ENCODE data around the gene TFB1M.

DNA sequence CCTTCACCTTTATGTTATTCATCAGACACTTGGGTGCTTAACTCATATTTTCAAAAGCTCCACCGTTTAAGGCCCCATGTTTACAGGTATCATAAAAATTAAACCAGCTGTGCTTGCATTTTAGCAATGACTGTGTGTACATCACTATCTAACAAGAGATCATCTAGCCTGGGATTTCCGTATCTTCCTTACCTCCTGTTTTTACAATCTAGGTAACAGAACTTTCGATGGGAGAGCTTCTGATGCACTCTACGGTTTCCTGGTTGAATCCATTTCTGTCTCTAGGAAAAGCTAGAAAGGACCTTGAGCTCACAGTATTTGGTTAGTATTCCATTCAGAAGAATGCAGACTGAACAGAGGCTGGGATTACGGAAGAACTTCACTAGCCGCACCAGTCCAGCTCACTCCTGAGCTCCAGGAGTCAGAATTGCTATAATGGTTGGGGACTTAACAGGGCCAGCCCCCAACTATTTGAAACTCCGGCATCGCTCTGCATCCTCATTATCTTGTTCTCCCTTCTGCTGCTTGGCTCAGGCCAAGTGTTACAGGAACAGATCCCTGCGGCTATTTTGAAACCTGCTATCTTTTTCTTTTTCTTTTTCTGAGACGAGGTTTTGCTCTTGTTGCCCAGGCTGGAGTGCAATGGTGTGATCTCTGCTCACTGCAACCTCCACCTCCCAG, 63.4 kb downstream of the TFB1M start:
- TF ChIP-seq, protein P1, sequence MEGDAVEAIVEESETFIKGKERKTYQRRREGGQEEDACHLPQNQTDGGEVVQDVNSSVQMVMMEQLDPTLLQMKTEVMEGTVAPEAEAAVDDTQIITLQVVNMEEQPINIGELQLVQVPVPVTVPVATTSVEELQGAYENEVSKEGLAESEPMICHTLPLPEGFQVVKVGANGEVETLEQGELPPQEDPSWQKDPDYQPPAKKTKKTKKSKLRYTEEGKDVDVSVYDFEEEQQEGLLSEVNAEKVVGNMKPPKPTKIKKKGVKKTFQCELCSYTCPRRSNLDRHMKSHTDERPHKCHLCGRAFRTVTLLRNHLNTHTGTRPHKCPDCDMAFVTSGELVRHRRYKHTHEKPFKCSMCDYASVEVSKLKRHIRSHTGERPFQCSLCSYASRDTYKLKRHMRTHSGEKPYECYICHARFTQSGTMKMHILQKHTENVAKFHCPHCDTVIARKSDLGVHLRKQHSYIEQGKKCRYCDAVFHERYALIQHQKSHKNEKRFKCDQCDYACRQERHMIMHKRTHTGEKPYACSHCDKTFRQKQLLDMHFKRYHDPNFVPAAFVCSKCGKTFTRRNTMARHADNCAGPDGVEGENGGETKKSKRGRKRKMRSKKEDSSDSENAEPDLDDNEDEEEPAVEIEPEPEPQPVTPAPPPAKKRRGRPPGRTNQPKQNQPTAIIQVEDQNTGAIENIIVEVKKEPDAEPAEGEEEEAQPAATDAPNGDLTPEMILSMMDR (IDR thresholded peaks at IDR 0.05; ENCODE audit: low read depth, low read length), result no peak
- no peak for TF ChIP-seq EZH2phosphoT487 (IDR thresholded peaks at IDR 0.05; ENCODE audit: low read depth)
